ENCODE data around the gene PSMD3.

- no peak for TF ChIP-seq CTCF (conservative IDR thresholded peaks at IDR 0.05 in 1 of 2, IDR thresholded peaks at IDR 0.05 in 1 of 2; ENCODE audit: extremely low read depth in 1 of 2, insufficient read depth in 1 of 2, low read depth in 1 of 2, low read length in 2 of 2)
- TF ChIP-seq EZH2 (IDR thresholded peaks at IDR 0.05; ENCODE audit: borderline replicate concordance, low read length), result no peak
These were observed 16.2 kb downstream of the PSMD3 start for GRCh38 chr17:39996800-39997199.

All from mammary epithelial cell (primary cell).